Left ventricle myocardium inferior (tissue), 1 donor: Measurements from ENCODE around the gene TCF12. TPM values are rescaled to one million over a fixed set of nuclear protein-coding genes. Genes with fewer than 3 reads are reported as not detected.

Experiments used
- DNase-seq: peaks from one replicate; pipeline ENCODE4 v3.0.0-alpha.2; 2020
- H3K27ac ChIP-seq: fragments of 200-600 bp; replicated peaks from 2 replicates; pipeline ENCODE4 v1.8.0; 2021
- H3K27me3 ChIP-seq: fragments of 200-600 bp; 2 replicates; pipeline ENCODE4 v1.8.0; 2021; ENCODE audit warnings: low read depth
- H3K36me3 ChIP-seq: fragments of 200-600 bp; 2 replicates; pipeline ENCODE4 v1.8.0; 2021
- H3K4me1 ChIP-seq: fragments of 200-600 bp; 2 replicates; pipeline ENCODE4 v1.8.0; 2021
- H3K4me3 ChIP-seq: fragments of 200-600 bp; 2 replicates; pipeline ENCODE4 v1.8.0; 2021; ENCODE audit warnings: mild to moderate bottlenecking, moderate library complexity
- H3K9me3 ChIP-seq: fragments of 200-600 bp; replicated peaks from 2 replicates; pipeline ENCODE4 v1.8.0; 2021
- intact Hi-C: fragments of 100-400 bp; cut with micrococcal nuclease; formaldehyde crosslinking; loops from one replicate; pipeline ENCODE4 v1.11.0; 2022
- total RNA-seq: library from RNA; stranded (reverse); fragmentation: NEBNext Ultra II Directional; extraction: Animal tissue kit (Norgen Biotek cat#: 25700); gene quantifications from one replicate; pipeline ENCODE4 v1.2.1, GENCODE V29; 2021
- TF ChIP-seq, protein P1 (sequence below): fragments of 200-600 bp; IDR thresholded peaks from 2 replicates; pipeline ENCODE4 v1.8.0; 2021; ENCODE audit warnings: antibody characterized with exemption, mild to moderate bottlenecking, borderline replicate concordance
- donor health status: DM: no; HTN: yes; CAD: no; lungs with severe emphysema.

Gene TCF12
- total RNA-seq, 1 donor from 2014 or later: 52.1 TPM

DNA sequence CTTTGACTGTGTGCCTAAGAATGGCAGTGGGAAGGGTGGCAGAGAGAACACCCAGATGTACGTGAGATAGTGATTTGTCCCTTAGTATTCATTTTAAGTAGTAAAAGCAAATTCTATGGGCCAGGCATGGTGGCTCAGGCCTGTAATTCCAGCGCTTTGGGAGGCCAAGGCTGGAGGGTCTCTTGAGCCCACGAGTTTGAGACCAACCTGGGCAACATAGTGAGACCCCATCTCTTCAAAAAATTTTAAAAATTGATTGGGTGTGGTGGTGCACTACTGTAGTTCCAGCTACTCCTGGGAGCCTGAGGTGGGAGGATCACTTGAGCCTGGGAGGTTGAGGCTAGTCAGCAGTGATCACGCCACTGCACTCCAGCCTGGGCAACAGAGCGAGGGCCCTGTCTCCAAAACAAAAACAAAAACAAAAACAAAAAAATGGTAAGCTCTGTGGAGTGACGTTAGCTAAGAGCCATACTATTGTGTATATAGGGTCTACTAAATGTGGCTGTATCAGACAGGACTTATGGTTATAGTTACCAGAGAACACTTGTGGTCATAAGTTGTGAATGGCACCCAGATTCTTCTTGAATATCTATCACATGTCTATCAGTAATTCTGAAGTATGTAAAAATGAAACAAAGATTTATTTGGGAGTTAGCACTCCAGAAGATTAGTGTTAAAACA, 171.5 kb downstream of the TCF12 start:
- peaks cover 19% of the 10 kb centered on the region for H3K4me1 ChIP-seq
- H3K36me3 ChIP-seq: peaks cover 9% of the 10 kb centered on the region
- no peak for DNase-seq
- intact Hi-C loops: no loop called here
- TF ChIP-seq, protein P1, sequence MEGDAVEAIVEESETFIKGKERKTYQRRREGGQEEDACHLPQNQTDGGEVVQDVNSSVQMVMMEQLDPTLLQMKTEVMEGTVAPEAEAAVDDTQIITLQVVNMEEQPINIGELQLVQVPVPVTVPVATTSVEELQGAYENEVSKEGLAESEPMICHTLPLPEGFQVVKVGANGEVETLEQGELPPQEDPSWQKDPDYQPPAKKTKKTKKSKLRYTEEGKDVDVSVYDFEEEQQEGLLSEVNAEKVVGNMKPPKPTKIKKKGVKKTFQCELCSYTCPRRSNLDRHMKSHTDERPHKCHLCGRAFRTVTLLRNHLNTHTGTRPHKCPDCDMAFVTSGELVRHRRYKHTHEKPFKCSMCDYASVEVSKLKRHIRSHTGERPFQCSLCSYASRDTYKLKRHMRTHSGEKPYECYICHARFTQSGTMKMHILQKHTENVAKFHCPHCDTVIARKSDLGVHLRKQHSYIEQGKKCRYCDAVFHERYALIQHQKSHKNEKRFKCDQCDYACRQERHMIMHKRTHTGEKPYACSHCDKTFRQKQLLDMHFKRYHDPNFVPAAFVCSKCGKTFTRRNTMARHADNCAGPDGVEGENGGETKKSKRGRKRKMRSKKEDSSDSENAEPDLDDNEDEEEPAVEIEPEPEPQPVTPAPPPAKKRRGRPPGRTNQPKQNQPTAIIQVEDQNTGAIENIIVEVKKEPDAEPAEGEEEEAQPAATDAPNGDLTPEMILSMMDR: no peak
- no peaks in the 10 kb centered on the region for H3K27me3 ChIP-seq
- H3K9me3 ChIP-seq: no peaks in the 10 kb centered on the region
- no peak overlapping the region for H3K4me3 ChIP-seq
- no peak overlapping the region for H3K27ac ChIP-seq

GRCh38 chr15:57090496-57090859, 172.0 kb downstream of the TCF12 start:
- TF ChIP-seq, protein P1: no peak
- intact Hi-C loops: no loop called here
- Histone ChIP-seq H3K27ac (no peak overlapping the region), H3K4me1 (peaks cover 14% of the 10 kb centered on the region), H3K27me3 (no peaks in the 10 kb centered on the region), H3K4me3 (no peak overlapping the region), H3K9me3 (no peaks in the 10 kb centered on the region), H3K36me3 (peaks cover 9% of the 10 kb centered on the region)
- DNase-seq: no peak

- Histone ChIP-seq H3K27me3 (no peaks in the 10 kb centered on the region), H3K9me3 (no peaks in the 10 kb centered on the region), H3K4me1 (peaks cover 12% of the 10 kb centered on the region), H3K4me3 (no peak overlapping the region), H3K36me3 (peaks cover 9% of the 10 kb centered on the region), H3K27ac (no peak overlapping the region)
- no peak for DNase-seq
- TF ChIP-seq, protein P1: no peak
- intact Hi-C loops: no loop called here
Observed at GRCh38 chr15:57091636-57092035, 173.2 kb downstream of the TCF12 start.

- peaks cover 12% of the 10 kb centered on the region for H3K4me1 ChIP-seq
- peaks cover 9% of the 10 kb centered on the region for H3K36me3 ChIP-seq
- no peaks in the 10 kb centered on the region for H3K9me3 ChIP-seq
- TF ChIP-seq, protein P1: no peak
- no peaks in the 10 kb centered on the region for H3K27me3 ChIP-seq
- H3K27ac ChIP-seq: no peak overlapping the region
- H3K4me3 ChIP-seq: no peak overlapping the region
- no peak for DNase-seq
- intact Hi-C loops: no loop called here
Observed at GRCh38 chr15:57092252-57092651, 173.8 kb downstream of the TCF12 start.

GRCh38 chr15:57094321-57095257, 176.1 kb downstream of the TCF12 start:
- intact Hi-C loops: no loop called here
- H3K4me1 ChIP-seq: peaks cover 7% of the 10 kb centered on the region
- TF ChIP-seq, protein P1: no peak
- H3K4me3 ChIP-seq: no peak overlapping the region
- no peaks in the 10 kb centered on the region for H3K27me3 ChIP-seq
- no peak for DNase-seq
- no peaks in the 10 kb centered on the region for H3K9me3 ChIP-seq
- peaks cover 9% of the 10 kb centered on the region for H3K36me3 ChIP-seq
- no peak overlapping the region for H3K27ac ChIP-seq
